HG03095 (cell line): ENCODE measurements around the gene CCT6B.
"Not testable (repeated sequence)": the region's sequence is repeated elsewhere in the genome, so short reads cannot be mapped to it uniquely, and the experiment has no call there.

Source experiments
- ATAC-seq: cut with Tn5 transposase; IDR thresholded peaks from one replicate; pipeline ENCODE4 v1.9.1; 2021; ENCODE audit warnings: moderate library complexity; ENCODE audit not compliant: unreplicated experiment

Gene CCT6B

GRCh38 chr17:34980681-34981537 is 19.6 kb upstream of the CCT6B start:
- peak; percentile 62 for ATAC-seq

- ATAC-seq = peak; percentile 65
Observed at GRCh38 chr17:34980353-34980680, 19.1 kb upstream of the CCT6B start, which contains the start of gene LIG3. LIG3 (plus strand) TSS chr17:34980512; CDS start chr17:34983006, 2,494 bp downstream.

GRCh38 chr17:34979650-34980352 is 18.5 kb upstream of the CCT6B start:
- no peak for ATAC-seq

GRCh38 chr17:34979153-34979552 is 17.9 kb upstream of the CCT6B start:
- no peak for ATAC-seq

GRCh38 chr17:34974794-34975785 is 13.8 kb upstream of the CCT6B start:
- no peak for ATAC-seq

GRCh38 chr17:34974179-34974578 is 12.9 kb upstream of the CCT6B start:
- ATAC-seq = no peak

- ATAC-seq = no peak
Observed at GRCh38 chr17:34958438-34958837, 2.8 kb downstream of the CCT6B start.

GRCh38 chr17:34950780-34951179 is 10.5 kb downstream of the CCT6B start:
- ATAC-seq = not testable (repeated sequence)

GRCh38 chr17:34930283-34930682 is 31.0 kb downstream of the CCT6B start:
- ATAC-seq = no peak

GRCh38 chr17:34926661-34927060 is 34.6 kb downstream of the CCT6B start:
- no peak for ATAC-seq

- ATAC-seq = no peak
Observed at GRCh38 chr17:34920676-34921075, 40.6 kb downstream of the CCT6B start.

GRCh38 chr17:34917381-34917780 is 43.9 kb downstream of the CCT6B start:
- ATAC-seq = no peak

GRCh38 chr17:34916120-34916519 is 45.1 kb downstream of the CCT6B start:
- ATAC-seq = no peak

GRCh38 chr17:34913001-34913400 is 48.3 kb downstream of the CCT6B start:
- ATAC-seq = no peak

GRCh38 chr17:34909040-34909439 is 52.2 kb downstream of the CCT6B start:
- ATAC-seq = no peak

- no peak for ATAC-seq
Observed at GRCh38 chr17:34902831-34903547, 58.3 kb downstream of the CCT6B start.

- ATAC-seq = no peak
Observed at GRCh38 chr17:34899643-34900291, 61.5 kb downstream of the CCT6B start.

GRCh38 chr17:34895383-34895782 is 65.9 kb downstream of the CCT6B start:
- no peak for ATAC-seq

- no peak for ATAC-seq
Observed at GRCh38 chr17:34894964-34895363, 66.3 kb downstream of the CCT6B start.
